GM19035 (cell line): Measurements from ENCODE around the gene TNFRSF12A.

Experiments used
- ATAC-seq: cut with Tn5 transposase; IDR thresholded peaks from one replicate; pipeline ENCODE4 v1.9.1; 2021; ENCODE audit not compliant: unreplicated experiment

The TNFRSF12A gene

GRCh38 chr16:3020247-3020603 lies at the start of gene TNFRSF12A:
Gene TNFRSF12A (plus strand): TSS chr16:3020368. CDS start chr16:3020398, 30 bp downstream.
- ATAC-seq = no peak

- ATAC-seq = no peak
Measured at GRCh38 chr16:2970563-2970962, 49.6 kb upstream of the TNFRSF12A start.

GRCh38 chr16:2971134-2971984 lies 48.8 kb upstream of the TNFRSF12A start:
- no peak for ATAC-seq

- ATAC-seq = no peak
Measured at GRCh38 chr16:2971985-2972784, 48.0 kb upstream of the TNFRSF12A start.

- ATAC-seq = no peak
Measured at GRCh38 chr16:2973093-2973492, 47.1 kb upstream of the TNFRSF12A start.

- no peak for ATAC-seq
Measured at GRCh38 chr16:2973605-2974318, 46.4 kb upstream of the TNFRSF12A start.

GRCh38 chr16:2974319-2975056 lies 45.7 kb upstream of the TNFRSF12A start:
- ATAC-seq = no peak

- ATAC-seq = no peak
Measured at GRCh38 chr16:2975161-2975795, 44.9 kb upstream of the TNFRSF12A start.

GRCh38 chr16:2976201-2976600 lies 44.0 kb upstream of the TNFRSF12A start:
- ATAC-seq = no peak

GRCh38 chr16:2976673-2977072 lies 43.5 kb upstream of the TNFRSF12A start:
- no peak for ATAC-seq

- ATAC-seq = no peak
Measured at GRCh38 chr16:2977440-2977839, 42.7 kb upstream of the TNFRSF12A start.

- no peak for ATAC-seq
Measured at GRCh38 chr16:2979669-2980226, 40.4 kb upstream of the TNFRSF12A start.

- peak; percentile 81 for ATAC-seq
Measured at GRCh38 chr16:2980227-2981176, 39.7 kb upstream of the TNFRSF12A start, which contains the start of gene PKMYT1. Gene PKMYT1 (minus strand): TSS chr16:2980446. CDS start chr16:2979657, 789 bp downstream.

- no peak for ATAC-seq
Measured at GRCh38 chr16:2981177-2981898, 38.8 kb upstream of the TNFRSF12A start.

GRCh38 chr16:2981899-2982250 lies 38.3 kb upstream of the TNFRSF12A start:
- no peak for ATAC-seq

GRCh38 chr16:2982402-2982801 lies 37.8 kb upstream of the TNFRSF12A start:
- no peak for ATAC-seq

GRCh38 chr16:2983706-2984136 lies 36.4 kb upstream of the TNFRSF12A start:
- ATAC-seq = no peak

- ATAC-seq = no peak
Measured at GRCh38 chr16:2985462-2985861, 34.7 kb upstream of the TNFRSF12A start.
